Measurements from ENCODE around the gene KCNRG. TPM values are rescaled to one million over a fixed set of nuclear protein-coding genes. Genes with fewer than 3 reads are reported as not detected.

Gene KCNRG
- total and polyA plus RNA-seq, 2 of the 4 experiments (the other 2 are of a cell fraction) = 0.51 to 2.7 TPM

GRCh38 chr13:50070186-50070585 is 54.9 kb downstream of the KCNRG start:
- Histone ChIP-seq H3K27ac (ENCODE audit: insufficient read depth, low read length) (no peak overlapping the region; the same call in 1 of the 2 replicates), H2BK15ac (ENCODE audit: low read depth, low read length) (no peak overlapping the region), H4K5ac (ENCODE audit: low read depth, low read length) (no peak overlapping the region), H3K9me1 (ENCODE audit: insufficient read depth, low read length) (peaks cover 4% of the 10 kb centered on the region), H4K20me1 (ENCODE audit: insufficient read depth, low read length) (peaks cover 7% of the 10 kb centered on the region; the same call in 1 of the 2 replicates), H3K9me3 (ENCODE audit: control insufficient read depth, insufficient read depth, low read length) (no peaks in the 10 kb centered on the region), H2AK9ac (replicated peaks; ENCODE audit: low read depth, low read length, poor library complexity) (no peak overlapping the region), H3K4me3 (ENCODE audit: insufficient read depth, low read depth, low read length) (no peak overlapping the region), H2BK5ac (ENCODE audit: low read depth, low read length, poor library complexity, severe bottlenecking) (peak overlapping the region; percentile 42), H3K9ac (ENCODE audit: low read depth, low read length) (no peak overlapping the region), H3K18ac (ENCODE audit: low read depth, low read length) (no peak overlapping the region), H3K56ac (ENCODE audit: extremely low read depth, insufficient read depth, low read length) (no peak overlapping the region), H2BK20ac (ENCODE audit: low read depth, low read length) (no peak overlapping the region), H3K23ac (ENCODE audit: low read depth, low read length) (no peak overlapping the region), H3K4me1 (ENCODE audit: control insufficient read depth, insufficient read depth, low read length) (peaks cover 3% of the 10 kb centered on the region; the same call in 1 of the 2 replicates), H3K14ac (replicated peaks; ENCODE audit: low read depth, low read length) (no peak overlapping the region), H2AK5ac (ENCODE audit: low read depth, low read length) (no peak overlapping the region), H2BK120ac (ENCODE audit: low read depth, low read length) (no peak overlapping the region), H3K27me3 (ENCODE audit: control insufficient read depth, insufficient read depth, low read length) (no peaks in the 10 kb centered on the region), H3K36me3 (ENCODE audit: control insufficient read depth, insufficient read depth, low read length) (peaks cover 14% of the 10 kb centered on the region), H3K4ac (ENCODE audit: low read depth, low read length) (no peak overlapping the region), H4K91ac (ENCODE audit: insufficient read depth, low read depth, low read length) (no peak overlapping the region), H4K8ac (ENCODE audit: low read depth in 2 of 2, low read length in 2 of 2) (no peak overlapping the region; a peak in 1 of 4 replicates), H2AFZ (replicated peaks; ENCODE audit: low read length, poor library complexity) (no peak overlapping the region), H3K4me2 (ENCODE audit: low read depth, low read length) (no peak overlapping the region), H3K79me1 (ENCODE audit: low read depth in 1 of 2, low read length in 2 of 2) (peaks cover 5 to 16% of the 10 kb centered on the region in 2 experiments; a peak in 3 of 4 replicates)
- dilution Hi-C loops (cut with HindIII; ENCODE audit: low sequenced_read_pairs, unreplicated experiment) (no loop called here), intact Hi-C loops (cut with micrococcal nuclease) (no loop called here), in situ Hi-C loops (cut with MboI; ENCODE audit: low sequenced_read_pairs) (loop anchor here (5.0 kb wide), 1 partner anchor 63 kb away; no protein-coding TSS in a partner anchor)
- POLR2A ChIA-PET (ENCODE audit: unreplicated experiment) = interaction anchor here (0.6 kb wide), 1 partner anchor 473 kb away, joined by 16 read pairs; no protein-coding TSS in a partner anchor
- DNase-seq (no peak), ATAC-seq (ENCODE audit: low read depth) (no peak)
- TF ChIP-seq USF2 (IDR thresholded peaks at IDR 0.05; ENCODE audit: low read depth, low read length) = no peak
- TF ChIP-seq FOS (IDR thresholded peaks at IDR 0.05; ENCODE audit: low read depth, low read length) = no peak
- no peak for TF ChIP-seq BHLHE40 (IDR thresholded peaks at IDR 0.05; ENCODE audit: low read depth, low read length)
- no peak for TF ChIP-seq NFE2L2 (IDR thresholded peaks at IDR 0.05; ENCODE audit: low read depth, low read length)
- no peak for TF ChIP-seq MAZ (IDR thresholded peaks at IDR 0.05; ENCODE audit: borderline replicate concordance, low read depth, low read length)
- TF ChIP-seq CHD1 (IDR thresholded peaks at IDR 0.05; ENCODE audit: low read depth, low read length) = no peak
- no peak for TF ChIP-seq CEBPB (IDR thresholded peaks at IDR 0.05; ENCODE audit: low read depth, low read length)
- no peak for TF ChIP-seq RAD21 (IDR thresholded peaks at IDR 0.05; ENCODE audit: low read length)
- TF ChIP-seq ELK1 (IDR thresholded peaks at IDR 0.05; ENCODE audit: borderline replicate concordance, low read depth, low read length) = no peak
- TF ChIP-seq MXI1 (IDR thresholded peaks at IDR 0.05; ENCODE audit: borderline replicate concordance, low read depth, low read length) = no peak
- no peak for TF ChIP-seq POLR2A (IDR thresholded peaks at IDR 0.05; ENCODE audit: low read depth, low read length)
- TF ChIP-seq CTCF (conservative IDR thresholded peaks at IDR 0.05; ENCODE audit: low read depth, low read length) = no peak
- TF ChIP-seq SMC3 (IDR thresholded peaks at IDR 0.05; ENCODE audit: low read depth, low read length) = no peak
- no peak for TF ChIP-seq RFX5 (IDR thresholded peaks at IDR 0.05; ENCODE audit: low read depth, low read length)
- TF ChIP-seq RCOR1 (IDR thresholded peaks at IDR 0.05; ENCODE audit: insufficient replicate concordance, low read length) = no peak
- TF ChIP-seq MAFK (IDR thresholded peaks at IDR 0.05; ENCODE audit: low read depth, low read length) = no peak
- CTCF ChIA-PET = interaction anchor here (0.6 to 1.4 kb wide), 3 partner anchors 11 to 842 kb away, joined by 3 read pairs; no protein-coding TSS in a partner anchor
- no TSS peak for BruUV-seq (replicated peaks)

Measured in IMR-90 (cell line).